ENCODE measurements around the gene PCBP3.

PCBP3 gene

DNA sequence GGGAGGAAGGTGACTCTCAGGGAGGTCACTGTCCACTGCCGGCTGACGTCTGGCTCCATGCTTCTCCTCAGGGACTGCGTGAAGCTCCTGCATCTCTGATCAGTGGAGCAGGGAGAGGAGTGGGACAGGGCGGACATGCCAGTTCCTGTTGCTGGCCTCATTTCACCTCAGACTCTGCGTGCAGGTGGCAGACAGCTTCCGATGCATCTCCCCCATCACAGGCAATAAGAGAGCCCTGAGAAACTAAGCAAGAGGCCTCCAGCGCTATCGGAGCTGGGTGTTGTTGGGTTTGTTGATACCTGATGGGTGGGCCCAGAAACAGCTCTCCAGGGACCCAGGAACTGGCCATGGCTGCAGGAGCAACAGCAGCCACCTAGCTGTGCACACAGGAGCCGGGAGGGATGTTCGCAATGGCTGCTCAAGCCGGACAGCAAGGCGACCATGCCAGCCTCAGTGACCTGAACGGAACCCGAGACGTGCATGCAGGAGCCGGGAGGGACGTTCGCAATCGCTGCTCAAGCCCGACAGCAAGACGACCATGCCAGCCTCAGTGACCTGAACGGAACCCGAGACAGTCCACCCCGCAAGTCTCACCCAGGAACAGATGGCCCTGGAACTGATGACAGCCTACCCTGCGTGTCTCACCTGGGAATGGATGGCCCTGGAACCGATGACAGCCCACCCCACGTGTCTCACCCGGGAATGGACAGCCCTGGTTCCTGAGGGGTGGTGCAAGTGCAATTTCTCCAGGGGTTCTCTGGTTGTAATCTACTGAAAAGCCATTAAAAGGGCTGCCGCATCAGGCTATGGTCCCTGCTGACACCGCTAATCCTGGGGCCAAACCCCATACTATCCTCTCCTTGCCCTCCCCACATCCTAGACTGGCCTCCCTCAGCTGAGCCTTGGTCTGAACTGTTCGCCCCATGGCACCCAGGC, 14.2 kb upstream of the PCBP3 start:
- TF ChIP-seq, protein P1, sequence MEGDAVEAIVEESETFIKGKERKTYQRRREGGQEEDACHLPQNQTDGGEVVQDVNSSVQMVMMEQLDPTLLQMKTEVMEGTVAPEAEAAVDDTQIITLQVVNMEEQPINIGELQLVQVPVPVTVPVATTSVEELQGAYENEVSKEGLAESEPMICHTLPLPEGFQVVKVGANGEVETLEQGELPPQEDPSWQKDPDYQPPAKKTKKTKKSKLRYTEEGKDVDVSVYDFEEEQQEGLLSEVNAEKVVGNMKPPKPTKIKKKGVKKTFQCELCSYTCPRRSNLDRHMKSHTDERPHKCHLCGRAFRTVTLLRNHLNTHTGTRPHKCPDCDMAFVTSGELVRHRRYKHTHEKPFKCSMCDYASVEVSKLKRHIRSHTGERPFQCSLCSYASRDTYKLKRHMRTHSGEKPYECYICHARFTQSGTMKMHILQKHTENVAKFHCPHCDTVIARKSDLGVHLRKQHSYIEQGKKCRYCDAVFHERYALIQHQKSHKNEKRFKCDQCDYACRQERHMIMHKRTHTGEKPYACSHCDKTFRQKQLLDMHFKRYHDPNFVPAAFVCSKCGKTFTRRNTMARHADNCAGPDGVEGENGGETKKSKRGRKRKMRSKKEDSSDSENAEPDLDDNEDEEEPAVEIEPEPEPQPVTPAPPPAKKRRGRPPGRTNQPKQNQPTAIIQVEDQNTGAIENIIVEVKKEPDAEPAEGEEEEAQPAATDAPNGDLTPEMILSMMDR (conservative IDR thresholded peaks at IDR 0.05) = no peak
- peak overlapping the region; percentile 13; the same call in 1 of the 2 replicates for H3K27ac ChIP-seq

- H3K27ac ChIP-seq = no peak overlapping the region
- TF ChIP-seq, protein P1 (conservative IDR thresholded peaks at IDR 0.05) = no peak
These were observed 13.3 kb upstream of the PCBP3 start for GRCh38 chr21:45630066-45630694.

- no peak overlapping the region for H3K27ac ChIP-seq
- TF ChIP-seq, protein P1 (conservative IDR thresholded peaks at IDR 0.05) = no peak
These were observed 12.6 kb upstream of the PCBP3 start for GRCh38 chr21:45630876-45631275.

GRCh38 chr21:45631540-45631939, 12.0 kb upstream of the PCBP3 start:
- TF ChIP-seq, protein P1 (conservative IDR thresholded peaks at IDR 0.05) = no peak
- H3K27ac ChIP-seq = no peak overlapping the region

DNA sequence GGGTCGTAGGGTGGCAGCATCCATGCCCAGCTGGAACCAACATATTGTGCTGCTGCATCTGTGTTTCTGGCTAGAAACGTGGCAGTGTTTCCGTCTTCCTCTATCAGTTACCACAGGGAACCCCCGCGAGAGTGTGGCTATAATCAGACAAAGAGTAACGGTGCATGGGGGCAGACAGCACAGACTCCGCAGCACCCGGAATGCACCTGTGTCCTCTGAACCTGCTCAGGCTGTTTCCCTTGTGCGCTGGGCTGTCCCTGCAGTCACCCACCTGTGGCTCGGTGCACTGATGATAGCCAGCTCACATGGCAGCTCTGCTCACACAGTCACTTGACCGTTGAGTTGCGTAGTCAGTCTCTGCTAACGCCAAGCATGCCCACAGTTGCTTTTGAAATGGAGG, 11.4 kb upstream of the PCBP3 start:
- no peak overlapping the region for H3K27ac ChIP-seq
- TF ChIP-seq, protein P1 (conservative IDR thresholded peaks at IDR 0.05) = no peak

DNA sequence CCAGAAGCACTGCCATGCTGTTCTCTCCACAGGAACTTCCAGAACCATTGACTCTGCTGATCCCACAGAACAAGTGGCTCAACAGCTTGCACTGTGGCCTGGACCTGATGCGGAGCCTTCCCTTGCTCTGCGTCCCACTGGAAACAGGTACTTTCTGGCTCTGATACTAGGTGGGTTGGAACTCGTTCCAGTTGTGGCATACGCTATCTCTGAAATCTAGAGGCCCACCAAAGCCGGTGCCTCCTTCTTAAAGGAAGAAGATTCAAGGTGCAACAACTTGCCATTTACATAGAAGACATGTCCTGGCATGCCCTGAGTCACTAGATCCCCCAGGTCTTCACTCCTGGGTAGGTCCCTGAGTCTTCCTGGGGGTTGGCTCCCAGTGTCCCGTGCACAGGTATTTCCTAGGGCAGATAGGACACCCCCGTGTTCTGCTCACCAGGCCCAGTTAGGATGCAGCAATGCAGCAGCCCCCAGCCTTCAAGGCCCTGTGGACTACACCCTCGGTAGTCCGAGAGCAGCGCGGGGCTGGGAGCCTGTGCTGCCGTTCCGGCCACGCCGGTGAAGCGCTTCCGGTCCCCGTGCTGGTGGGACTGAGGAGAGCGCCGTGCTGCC, 10.8 kb upstream of the PCBP3 start:
- TF ChIP-seq, protein P1 (conservative IDR thresholded peaks at IDR 0.05) = no peak
- no peak overlapping the region for H3K27ac ChIP-seq
